ENCODE measurements around the gene GRPEL1.

The GRPEL1 gene

GRCh38 chr4:7043284-7044136 is 24.4 kb downstream of the GRPEL1 start, which contains the start of gene TADA2B:
Gene TADA2B, plus strand, starts transcription at chr4:7043372. Its CDS starts 208 bp downstream, at chr4:7043580.
- no peak for DNase-seq

GRCh38 chr4:7042503-7043283 is 25.2 kb downstream of the GRPEL1 start:
- DNase-seq = peak; percentile 30

DNA sequence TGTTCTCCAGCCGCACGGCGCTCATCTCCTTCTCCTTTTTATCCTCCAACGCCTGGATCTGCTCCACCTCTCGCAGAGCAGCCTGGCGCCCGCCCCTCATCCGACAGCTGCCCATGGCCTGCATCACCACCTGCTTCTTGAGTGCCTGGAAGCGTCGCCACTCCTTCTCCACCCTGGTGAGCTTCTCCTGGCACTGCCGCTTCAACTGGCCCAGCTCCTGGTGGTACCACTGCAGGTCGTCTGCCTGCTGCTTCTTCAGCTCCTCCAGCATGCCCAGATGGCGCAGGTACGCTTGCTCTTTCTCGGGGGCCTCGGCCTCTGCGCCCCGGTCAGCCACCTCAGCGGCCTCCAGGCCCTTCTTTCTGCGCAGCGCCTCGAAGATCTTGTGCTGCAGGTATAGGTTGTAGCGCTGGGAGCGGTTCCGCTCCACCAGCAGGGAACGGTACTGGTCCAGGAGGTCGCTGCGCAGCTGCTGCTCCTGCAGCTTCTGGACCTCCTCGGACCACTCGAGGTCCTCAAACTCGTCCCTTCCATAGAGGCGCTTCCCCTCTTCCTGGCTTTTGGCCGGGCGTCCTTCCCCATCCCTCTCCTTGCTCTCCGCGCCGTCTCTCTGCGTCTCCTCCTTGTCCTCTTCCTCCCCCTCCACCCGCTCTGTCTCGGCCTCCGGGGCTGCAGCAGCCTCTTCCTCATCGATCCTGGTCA is 25.9 kb downstream of the GRPEL1 start:
- no peak for DNase-seq

DNA sequence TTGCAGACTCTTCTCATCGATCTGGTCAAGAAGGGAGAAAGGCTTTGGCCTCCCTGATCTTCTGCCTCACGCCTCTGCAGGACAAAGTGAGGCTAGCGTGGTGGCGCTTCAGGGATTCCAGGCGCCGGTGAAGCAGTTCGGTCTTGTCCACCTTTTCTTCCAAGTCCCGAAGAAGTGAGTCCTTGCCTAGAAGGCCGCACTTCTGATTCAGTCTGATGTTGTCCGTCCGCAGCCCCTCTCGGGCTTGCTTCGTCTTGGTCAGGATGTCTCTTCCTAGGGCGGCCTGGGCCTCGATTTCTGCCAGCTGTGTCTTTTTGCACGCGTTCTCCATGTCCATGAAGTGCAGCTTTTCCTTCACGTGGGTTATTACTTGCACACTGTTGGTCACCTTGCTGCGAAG is 26.6 kb downstream of the GRPEL1 start:
- DNase-seq = no peak

- no peak for DNase-seq
These were observed 27.1 kb downstream of the GRPEL1 start for GRCh38 chr4:7040765-7041164.

DNA sequence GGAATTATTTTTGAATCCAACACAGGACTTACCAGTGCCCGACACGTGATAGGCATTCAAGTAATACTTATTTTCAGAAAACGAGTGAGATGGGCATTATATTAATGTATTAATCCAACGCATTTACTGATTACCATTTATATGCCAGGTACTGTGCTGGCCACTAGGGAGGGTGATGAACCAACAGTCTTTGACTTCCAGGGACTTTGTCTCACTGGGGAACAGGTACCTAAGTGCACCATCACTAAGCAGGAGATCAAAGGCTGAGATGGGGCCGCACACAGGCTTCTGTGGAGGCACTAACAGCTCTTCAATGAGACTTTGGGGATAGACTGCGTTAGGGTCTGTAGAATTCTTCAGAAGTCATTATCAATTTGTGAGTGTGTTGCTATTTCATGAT is 30.4 kb downstream of the GRPEL1 start:
- no peak for DNase-seq

GRCh38 chr4:7034262-7035081 is 33.4 kb downstream of the GRPEL1 start:
- DNase-seq = no peak

- no peak for DNase-seq
These were observed 35.3 kb downstream of the GRPEL1 start for GRCh38 chr4:7032596-7032995.

GRCh38 chr4:7031558-7032449 is 36.1 kb downstream of the GRPEL1 start:
- no peak for DNase-seq

GRCh38 chr4:7030856-7031255 is 37.0 kb downstream of the GRPEL1 start:
- DNase-seq = no peak

- no peak for DNase-seq
These were observed 37.9 kb downstream of the GRPEL1 start for GRCh38 chr4:7029921-7030320.

- DNase-seq = no peak
These were observed 38.7 kb downstream of the GRPEL1 start for GRCh38 chr4:7029212-7029611.

DNA sequence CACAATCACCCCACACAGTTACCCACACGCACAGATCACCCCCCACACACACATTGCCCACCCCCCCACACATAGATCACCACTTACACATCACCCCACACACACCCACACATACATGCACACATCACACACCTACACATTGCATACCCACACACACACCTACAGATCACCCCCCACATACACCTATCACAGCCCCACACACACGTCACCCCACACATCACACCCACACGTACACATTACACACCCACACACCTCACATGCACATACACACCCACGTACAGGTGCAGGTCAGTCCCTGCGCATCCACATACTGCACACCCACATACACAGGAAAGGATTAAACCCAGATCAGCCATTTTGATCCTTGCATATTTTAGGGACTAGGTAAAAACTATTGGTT is 40.0 kb downstream of the GRPEL1 start:
- DNase-seq = no peak

GRCh38 chr4:7027284-7027683 is 40.6 kb downstream of the GRPEL1 start:
- no peak for DNase-seq

DNA sequence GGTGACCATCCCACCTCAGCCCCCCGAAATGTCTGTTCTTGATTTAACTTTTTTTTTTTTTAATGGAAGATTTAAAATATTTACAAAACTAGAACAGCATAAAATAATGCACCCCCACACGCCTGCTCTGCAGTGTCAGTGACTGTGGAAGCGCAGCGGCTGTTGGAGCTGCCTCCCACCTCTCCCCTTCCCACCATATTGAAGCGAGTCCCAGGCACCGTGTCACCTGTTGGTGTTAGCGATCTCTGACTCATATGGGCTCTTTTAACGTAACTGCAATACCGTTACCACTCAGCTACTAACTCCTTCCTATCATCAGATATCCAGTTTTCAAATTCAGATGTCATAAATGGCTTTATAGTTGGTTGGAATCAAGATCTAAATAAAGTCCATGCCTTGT is 41.8 kb downstream of the GRPEL1 start:
- no peak for DNase-seq

DNA sequence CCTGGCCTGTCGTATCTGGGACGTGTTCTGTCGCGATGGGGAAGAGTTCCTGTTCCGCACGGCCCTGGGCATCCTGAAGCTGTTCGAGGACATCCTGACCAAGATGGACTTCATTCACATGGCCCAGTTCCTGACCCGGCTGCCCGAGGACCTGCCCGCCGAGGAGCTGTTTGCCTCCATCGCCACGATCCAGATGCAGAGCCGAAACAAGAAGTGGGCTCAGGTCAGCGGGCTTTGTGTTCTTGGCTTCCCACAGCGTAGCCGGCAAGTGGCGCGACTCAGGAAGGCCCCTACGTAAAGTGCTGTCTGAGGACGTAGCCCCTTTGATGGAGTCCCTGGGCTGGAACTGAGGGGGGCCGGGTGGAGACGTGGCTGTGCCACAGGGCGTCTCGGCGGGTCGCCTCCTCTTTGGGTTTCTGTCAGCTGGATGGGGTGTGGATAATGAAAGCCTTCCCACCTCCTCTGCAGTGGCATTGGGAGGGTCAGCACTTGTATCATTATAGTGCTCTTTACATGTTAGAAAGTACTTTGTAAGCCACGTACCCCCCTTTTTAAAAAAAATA is 42.7 kb downstream of the GRPEL1 start:
- DNase-seq = no peak

GRCh38 chr4:7024336-7024890 is 43.5 kb downstream of the GRPEL1 start:
- DNase-seq = no peak

- no peak for DNase-seq
These were observed 44.0 kb downstream of the GRPEL1 start for GRCh38 chr4:7023901-7024300.

DNA sequence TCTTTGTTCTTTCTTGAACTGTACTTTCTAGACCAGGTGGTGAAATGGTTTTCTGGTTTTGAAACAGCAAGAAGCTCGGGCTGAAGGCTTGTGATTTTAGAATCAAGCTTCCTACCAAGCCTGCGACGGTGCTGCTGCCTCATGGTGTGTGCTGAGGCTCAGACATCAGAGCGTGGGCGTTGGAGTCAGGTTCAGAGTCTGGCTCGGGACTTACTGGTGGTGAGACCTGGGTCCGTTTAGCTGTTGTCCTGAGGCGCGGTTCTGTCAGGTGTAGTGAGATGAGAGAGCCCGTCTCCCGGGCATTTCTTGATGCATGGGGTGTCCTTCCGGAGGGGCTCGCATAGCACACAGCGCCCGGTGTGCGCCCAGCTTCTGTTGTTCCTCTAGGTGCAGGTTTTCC is 44.4 kb downstream of the GRPEL1 start:
- no peak for DNase-seq

GRCh38 chr4:7021930-7022664 is 45.8 kb downstream of the GRPEL1 start:
- DNase-seq = no peak

Measured in NCI-H1436 treated with DMSO at 0.1 percent for 48 hours (cell line).